ENCODE data around the gene KHDRBS1.

- TF ChIP-seq CTCF (IDR thresholded peaks at IDR 0.05; ENCODE audit: low read length) = peak; percentile 60
- no peak for TF ChIP-seq EZH2 (optimal IDR thresholded peaks at IDR 0.05; ENCODE audit: low read depth, low read length)
Observed at GRCh38 chr1:32063261-32063681, 49.6 kb downstream of the KHDRBS1 start.

Data from MM.1S (cell line).